HG03575 (cell line): ENCODE data around the gene ARID5B.
A peak's percentile ranks its signal among the peaks of the same experiment; 100 is the strongest.

ENCODE experiments used
- ATAC-seq: cut with Tn5 transposase; IDR thresholded peaks from one replicate; pipeline ENCODE4 v1.9.1; 2021; ENCODE audit not compliant: unreplicated experiment, insufficient number of reproducible peaks, low FRiP score; ENCODE audit errors: extremely low read depth

The ARID5B gene

DNA sequence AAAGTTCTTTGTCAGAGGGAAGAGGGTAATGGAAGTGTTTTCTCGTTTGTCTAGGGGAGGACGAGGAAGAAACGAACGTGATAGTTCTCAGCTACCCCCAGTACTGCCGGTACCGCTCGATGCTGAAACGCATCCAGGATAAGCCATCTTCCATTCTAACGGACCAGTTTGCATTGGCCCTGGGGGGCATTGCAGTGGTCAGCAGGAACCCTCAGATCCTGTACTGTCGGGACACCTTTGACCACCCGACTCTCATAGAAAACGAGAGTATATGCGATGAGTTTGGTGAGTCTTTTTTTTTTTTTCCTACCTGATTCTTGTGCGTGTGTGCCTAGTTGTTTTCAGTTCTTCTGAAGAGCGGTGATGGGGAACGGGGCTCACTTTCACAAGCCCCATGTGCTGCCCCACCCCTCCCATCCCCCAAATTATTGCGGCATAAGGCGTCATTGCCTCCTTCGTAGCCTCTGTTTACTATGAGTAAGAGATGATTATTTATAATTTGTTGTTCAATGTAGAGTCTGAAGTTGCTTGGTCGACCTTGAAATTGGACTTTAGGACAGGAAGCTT, 98.6 kb downstream of the ARID5B start:
- ATAC-seq = peak; percentile 63

DNA sequence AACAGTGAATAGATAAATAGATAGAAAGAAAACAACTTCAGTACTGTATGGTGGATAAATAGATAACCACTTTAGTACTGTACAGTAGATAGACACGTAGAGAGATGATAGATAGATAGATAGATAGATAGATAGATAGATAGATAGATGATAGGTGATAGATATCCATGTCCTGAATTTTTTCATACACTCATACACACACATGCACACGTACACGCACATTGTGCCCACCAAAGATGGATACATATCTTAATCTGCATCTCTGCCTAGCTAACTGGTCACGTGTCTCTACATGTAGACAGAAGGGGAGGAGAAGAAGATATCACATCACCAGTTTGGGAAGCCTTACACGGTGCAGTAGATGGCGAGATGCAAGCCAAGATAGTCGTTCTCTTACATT, 99.2 kb downstream of the ARID5B start:
- no peak for ATAC-seq

DNA sequence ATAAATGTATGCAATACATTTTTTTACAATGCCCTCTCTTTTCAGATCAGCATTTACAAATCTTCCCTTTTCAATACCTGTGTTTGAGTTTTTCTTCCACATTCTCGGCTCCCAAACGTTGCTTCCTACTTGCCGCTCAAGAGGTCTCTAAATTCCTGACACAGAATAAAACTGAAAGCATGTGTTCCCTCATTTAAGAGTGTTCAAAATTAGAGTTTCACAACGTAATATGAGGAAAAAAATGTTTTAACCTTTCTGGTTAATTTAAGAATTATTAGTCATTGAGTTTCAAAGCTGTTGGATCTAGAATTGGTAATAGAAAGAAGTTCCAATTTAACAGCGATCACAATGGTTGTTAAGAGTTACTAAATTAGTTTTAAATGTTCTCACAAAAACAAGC, 100.4 kb downstream of the ARID5B start:
- ATAC-seq = no peak

DNA sequence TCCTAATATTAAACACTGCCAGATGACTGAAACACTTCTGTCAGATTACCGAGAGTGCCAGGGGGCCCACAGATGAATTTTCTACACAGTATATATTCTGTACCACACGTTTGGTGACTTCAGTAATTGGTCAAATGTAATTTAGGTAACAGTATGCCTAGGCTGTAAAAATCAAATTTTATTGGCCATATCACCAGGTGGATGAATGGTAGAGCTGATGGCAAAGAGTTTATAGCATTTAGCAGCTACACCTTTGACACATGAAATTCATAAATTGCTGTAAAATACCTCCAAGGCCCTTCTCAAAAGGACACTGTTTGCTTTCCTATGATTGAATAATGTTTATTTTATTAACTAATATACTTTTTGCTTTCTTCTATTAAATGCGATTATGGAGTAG, 101.3 kb downstream of the ARID5B start:
- no peak for ATAC-seq

DNA sequence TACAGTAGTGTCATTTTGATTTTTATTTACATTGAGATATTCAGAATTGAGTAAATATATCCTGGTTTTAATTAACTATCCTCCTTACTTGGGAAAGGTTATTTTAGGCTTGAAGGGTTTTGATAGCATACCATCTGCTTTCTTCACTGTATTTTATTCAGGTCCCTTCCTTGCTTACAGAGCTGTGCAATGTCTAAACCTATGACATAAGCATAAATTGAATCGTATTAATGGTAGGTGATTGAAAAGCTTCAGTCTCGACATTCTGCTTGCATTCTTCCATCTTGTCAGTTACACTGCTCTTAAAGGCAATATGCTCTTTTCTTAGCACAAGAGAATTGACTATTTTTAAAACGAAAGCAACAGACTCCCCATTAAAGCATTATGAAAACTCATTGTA, 102.5 kb downstream of the ARID5B start:
- no peak for ATAC-seq

DNA sequence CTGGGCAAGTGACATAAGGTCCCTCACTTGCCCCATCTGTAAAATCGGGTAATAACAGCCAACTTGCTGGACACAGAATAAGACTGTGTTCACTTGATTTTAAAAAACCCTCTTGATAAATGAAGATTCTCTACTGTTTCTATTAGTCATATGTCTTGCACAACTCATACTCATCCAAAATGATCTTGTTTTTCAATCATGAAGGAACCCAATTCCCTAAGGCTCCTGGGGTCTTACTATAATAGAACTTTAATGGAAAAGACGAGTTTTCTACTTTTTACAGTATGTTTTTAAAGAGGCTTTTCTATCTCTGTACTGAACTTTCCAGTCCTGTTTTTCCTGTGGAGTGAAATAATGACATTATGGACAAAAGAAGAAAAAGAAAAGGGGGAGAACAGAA, 103.8 kb downstream of the ARID5B start:
- no peak for ATAC-seq

DNA sequence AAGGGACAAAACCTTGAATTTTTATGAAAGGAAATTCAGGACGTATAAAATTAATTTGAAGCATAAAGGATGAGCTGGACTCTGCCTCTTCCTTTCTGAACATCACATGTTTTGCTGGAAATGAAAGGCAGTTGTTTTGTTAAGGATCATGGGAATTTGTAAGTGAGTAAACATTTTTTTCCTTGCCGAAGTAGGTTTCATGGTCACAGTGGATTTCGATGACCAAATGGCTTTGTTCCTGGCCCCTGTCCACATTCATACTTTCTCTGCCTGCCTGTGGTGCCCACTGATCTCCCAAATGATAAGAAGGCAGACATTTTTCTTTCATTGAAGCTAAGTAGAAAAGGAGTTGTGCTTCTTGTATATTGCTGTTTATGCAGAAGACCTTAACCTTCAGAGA, 104.2 kb downstream of the ARID5B start:
- no peak for ATAC-seq

DNA sequence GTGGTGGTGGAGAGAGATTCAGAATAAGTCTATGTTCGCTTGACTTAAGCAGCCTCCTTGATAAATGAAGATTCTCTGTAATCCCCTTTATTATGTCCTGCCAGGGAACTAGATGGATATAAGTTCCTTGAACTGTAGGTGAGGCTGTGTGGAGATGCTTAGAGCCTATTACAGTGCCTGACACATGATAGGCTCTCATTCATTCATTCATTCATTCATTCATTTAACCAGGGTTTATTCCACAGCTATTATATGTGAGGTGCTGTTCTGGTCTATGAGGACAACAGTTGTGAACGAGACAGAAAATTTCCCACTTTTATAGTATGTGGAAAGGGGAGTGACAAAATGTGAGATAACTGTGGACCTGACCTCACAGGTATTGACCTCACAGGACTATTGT, 105.6 kb downstream of the ARID5B start:
- no peak for ATAC-seq

DNA sequence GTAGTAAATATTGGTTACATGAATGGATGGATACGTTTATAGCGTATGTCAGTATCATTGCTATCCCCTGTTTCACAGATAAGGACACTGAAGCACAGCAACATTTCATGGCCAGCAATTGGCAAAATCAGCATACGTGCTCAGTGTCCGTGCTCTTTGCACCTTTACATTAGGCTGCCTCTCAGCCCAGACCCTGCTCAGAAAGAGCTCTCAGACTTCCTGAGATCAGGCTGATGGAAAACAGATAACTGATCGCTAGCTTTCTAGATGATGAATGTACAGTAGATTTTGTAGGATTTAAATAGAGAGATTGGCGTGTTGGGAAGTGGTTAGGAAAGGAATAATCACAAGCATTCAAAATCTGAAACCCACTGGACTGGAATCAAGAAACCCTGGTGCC, 106.7 kb downstream of the ARID5B start:
- no peak for ATAC-seq

DNA sequence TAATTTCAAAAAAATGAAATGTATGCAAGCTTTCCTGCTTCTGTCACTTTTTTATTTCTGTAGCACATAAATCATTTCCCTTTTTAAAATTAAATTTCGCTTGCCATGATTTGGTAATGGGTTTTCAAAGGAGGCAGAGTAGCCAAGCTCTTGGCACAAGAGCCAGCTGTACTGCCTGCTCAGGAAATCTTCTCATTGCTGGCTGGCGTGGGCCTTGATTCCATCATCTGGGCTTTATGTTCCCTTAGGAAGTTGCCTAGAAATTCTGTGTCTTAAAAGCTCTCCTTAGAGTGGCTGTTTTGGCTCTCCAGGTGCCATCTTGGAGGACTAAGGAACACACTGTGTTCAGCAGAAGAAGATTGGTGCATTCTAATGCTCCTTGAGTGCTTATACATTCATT, 107.4 kb downstream of the ARID5B start:
- no peak for ATAC-seq

DNA sequence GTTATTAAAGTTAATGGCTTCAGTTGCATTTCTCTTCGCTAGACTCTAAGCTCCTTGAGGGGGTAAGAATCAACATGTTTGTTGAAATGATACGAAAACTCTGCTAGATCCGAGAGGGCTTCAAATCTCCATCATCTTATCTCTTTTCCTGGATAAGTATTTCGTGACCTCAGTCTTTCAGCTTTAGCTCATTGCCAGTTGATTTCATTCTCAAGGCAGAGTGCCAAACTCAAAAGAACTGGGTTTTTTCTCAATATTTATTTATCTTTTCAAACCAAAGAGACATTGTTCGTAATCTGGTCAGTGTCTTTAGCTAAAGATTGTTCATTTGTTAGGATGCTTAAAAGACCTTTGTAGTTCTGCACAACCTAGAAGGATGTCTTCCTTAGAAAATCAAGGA, 108.9 kb downstream of the ARID5B start:
- no peak for ATAC-seq

DNA sequence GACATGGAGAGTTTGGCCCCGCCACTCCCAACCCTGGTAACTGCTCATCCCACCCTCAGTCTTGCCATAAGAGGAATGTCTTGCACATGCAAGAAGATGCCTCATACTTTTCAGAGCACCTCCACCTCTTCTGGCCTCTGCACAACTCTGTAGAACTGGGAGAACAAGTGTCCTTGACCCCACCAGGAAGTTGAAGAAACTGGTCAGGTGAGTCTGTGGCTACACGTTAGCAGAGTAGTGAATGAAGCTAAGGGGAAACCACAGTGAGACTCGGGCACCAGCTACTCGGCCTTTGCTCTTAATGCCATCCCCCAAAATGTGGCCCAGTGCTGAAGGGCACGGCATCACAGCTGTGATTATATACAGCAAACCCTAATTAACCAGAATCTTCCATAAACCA, 110.1 kb downstream of the ARID5B start:
- no peak for ATAC-seq

DNA sequence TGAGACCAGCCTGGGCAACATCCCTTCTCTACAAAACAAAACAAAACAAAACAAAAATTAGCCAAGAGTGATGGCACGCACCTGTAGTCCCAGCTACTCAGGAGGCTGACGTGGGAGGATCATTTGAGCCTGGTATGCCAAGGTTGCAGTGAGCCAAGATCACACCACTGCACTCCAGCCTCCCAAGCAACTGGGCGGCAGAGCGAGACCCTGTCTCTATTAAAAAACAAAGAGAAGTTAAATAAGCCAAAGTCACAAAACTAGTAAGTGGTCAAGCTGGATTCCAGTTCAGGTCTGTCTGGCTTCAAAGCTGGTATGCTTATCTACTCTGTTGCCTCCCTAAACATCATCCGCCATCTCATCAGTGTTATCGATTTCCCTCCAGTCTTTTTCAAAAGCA, 110.8 kb downstream of the ARID5B start:
- ATAC-seq = no peak

DNA sequence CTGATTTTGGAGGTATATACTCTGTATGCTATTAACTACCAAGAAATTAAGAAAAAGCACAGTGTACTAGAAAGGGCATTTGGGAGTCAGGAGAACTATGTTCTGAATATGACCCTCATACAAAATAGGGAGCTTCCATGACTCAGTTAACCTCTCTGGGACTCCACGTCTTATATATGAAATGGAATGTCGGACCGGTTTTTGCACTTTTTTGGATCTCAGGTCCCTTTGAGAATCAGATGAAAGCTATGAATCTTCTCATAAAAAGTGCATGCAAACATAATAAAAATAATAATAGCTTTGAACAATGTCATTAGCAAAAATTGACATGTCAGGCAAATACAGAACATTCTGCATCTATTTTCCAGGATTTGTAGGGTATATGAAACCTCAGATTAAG, 113.0 kb downstream of the ARID5B start:
- no peak for ATAC-seq

DNA sequence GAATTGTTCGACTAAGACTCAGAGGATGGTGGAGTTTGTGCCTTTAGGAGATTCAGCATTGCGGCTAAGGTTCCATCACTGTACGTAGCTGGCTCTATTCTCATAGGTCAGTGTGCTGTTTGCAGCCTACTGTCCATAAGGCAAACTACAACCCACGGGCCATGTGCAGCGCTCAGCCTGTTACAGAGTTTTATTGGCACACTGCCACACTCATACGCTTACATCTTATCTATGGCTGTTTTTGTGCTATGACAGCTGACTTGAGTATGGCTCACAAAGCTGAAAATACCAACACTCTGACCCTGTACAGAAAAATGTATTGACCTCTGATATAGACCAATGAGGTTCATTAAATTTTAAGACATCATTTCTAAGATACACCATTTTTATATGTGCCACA, 114.5 kb downstream of the ARID5B start:
- ATAC-seq = no peak

DNA sequence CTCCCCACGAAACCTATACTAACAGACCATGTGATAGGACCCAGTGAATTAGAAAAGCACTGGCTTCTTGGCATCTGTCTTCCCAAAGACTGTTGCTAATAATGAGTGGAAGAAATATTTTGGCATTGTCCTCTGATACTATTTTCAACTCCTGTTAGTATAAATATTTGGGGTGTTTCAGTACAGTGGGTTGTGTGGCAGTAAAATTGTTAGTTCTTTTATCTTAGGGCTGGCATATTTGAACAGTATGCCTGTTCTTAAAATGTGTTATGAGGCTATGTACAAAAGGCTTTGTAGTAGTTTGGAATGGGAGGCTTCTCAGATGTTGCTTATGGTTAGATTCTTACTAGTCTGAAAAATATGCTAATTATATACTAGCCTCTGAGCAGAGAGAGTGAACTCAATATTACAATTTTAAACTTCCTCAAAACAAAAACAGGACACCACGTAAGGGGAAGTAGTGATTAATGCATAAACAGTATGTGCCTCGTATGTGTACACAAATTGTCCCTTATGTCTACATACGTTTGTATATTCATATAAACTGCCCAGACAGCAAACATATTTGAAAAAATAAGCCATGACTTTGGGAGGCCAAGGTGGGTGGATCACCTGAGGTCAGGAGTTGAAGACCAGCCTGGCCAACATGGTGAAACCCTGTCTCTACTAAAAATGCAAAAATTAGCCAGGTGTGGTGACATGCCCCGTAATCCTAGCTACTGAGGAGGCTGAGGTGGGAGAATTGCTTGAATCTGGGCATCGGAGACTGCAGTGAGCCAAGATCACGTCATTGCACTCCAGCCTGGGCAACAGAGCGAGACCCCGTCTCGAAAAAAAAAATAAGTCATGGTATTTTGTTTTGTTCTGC, 115.4 kb downstream of the ARID5B start:
- no peak for ATAC-seq

DNA sequence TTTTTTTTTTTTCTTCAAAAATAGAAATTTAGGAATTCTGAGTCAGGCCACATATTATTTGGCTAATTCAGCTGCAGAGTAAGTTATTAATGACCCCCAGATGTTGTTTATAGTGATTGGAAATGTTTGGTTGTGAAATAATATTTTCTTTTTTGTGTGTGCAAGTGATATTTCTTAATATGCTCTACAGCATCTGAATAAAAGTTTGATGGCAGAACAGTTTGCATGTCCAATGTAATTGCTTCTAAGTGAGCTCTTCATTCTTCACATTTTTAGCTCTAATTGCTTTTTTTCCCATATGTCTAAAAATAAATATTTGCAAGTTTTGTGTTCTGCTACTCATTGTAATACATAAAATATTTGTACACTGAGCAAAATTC, 116.0 kb downstream of the ARID5B start:
- ATAC-seq = no peak

DNA sequence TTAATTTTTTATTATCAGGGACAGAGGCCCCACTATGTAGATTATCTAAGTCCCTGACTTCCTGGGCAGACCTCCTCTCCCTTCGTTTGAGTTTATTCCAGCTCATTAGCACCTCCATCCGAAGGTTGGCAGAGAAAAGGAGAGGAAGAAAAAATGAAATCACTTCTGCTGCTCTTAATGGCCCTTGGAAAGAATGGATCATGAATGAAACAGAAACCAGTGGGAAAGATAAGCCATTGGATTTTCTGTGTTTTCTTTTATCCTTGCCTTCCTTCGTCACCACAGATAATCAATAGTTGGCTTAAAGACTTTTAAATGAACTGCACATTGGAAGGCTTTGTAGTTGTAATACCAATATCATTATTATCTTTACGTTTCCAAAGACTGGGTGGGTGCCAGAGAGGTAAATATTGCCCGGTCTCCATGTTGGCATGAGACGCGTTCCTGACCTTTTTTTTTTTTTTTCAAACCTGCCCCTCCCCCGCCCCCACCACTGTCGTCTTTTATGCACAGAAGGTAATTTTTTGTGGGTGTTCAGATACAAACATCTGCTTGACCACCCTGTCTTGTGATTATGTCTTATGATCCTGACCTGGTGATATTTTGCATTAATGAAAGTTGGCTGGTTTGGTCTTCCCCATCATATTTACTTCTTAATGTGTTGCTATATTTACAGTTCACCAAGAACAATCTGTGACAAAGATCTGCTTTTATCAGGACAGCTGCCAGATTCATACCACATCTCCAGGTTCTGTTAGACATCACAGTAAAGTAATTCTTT, 116.8 kb downstream of the ARID5B start:
- ATAC-seq = no peak

DNA sequence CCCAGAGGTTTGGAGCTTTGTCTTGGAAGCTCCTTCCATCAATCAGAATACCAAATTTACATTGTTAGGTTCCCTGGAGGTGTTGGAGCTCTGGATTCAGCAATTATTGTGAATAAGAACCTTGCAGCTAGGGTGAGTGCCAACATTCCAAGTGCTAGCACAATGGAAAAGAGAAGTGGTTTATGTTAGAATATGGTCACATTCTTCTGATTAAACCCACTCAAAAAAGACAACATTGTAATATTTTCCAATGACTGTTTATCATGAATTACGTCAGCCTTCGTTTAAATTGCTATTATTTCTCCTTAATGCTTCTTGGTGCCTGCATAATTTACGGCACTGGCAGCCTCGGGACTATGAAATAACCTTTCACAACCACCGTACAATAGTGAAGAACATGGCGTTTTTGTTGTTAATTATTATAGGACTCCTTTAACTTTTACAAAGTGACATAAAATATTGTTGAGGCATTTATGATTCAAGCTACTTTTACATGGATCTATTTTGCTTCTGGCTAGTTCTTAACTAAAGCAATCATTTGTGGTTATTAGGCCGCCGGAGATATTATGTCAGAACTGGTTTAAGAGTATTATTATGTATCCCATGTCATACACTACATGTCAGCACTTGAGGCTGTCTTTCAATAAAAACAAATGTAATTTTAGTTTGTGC, 117.7 kb downstream of the ARID5B start:
- ATAC-seq = no peak
